Measurements from ENCODE around the gene TRAIP.

- TF ChIP-seq, protein P1, sequence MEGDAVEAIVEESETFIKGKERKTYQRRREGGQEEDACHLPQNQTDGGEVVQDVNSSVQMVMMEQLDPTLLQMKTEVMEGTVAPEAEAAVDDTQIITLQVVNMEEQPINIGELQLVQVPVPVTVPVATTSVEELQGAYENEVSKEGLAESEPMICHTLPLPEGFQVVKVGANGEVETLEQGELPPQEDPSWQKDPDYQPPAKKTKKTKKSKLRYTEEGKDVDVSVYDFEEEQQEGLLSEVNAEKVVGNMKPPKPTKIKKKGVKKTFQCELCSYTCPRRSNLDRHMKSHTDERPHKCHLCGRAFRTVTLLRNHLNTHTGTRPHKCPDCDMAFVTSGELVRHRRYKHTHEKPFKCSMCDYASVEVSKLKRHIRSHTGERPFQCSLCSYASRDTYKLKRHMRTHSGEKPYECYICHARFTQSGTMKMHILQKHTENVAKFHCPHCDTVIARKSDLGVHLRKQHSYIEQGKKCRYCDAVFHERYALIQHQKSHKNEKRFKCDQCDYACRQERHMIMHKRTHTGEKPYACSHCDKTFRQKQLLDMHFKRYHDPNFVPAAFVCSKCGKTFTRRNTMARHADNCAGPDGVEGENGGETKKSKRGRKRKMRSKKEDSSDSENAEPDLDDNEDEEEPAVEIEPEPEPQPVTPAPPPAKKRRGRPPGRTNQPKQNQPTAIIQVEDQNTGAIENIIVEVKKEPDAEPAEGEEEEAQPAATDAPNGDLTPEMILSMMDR (conservative IDR thresholded peaks at IDR 0.05): no peak
- no peak for TF ChIP-seq EZH2 (IDR thresholded peaks at IDR 0.05; ENCODE audit: low read depth)
These were observed 3.4 kb upstream of the TRAIP start for GRCh38 chr3:49859576-49860305.
